Measurements from ENCODE around the gene CX3CL1. TPM values are rescaled to one million over a fixed set of nuclear protein-coding genes. Genes with fewer than 3 reads are reported as not detected.
A peak's percentile ranks its signal among the peaks of the same experiment; 100 is the strongest.

The CX3CL1 gene
- total and polyA plus RNA-seq, 9 donors = 2.2 to 12.2 (median 6.9) TPM

GRCh38 chr16:57380671-57381462 is 8.6 kb downstream of the CX3CL1 start:
- Histone ChIP-seq H3K9me3 (no peaks in the 10 kb centered on the region), H3K36me3 (no peaks in the 10 kb centered on the region), H3K27ac (no peak overlapping the region), H3K4me1 (ENCODE audit: insufficient read depth) (no peaks in the 10 kb centered on the region), H3K4me3 (no peak overlapping the region), H3K27me3 (no peaks in the 10 kb centered on the region)
- WGBS, 3 donors = 70 to 75% (median 74%) methylated on average over 8 of the region's 8 CpGs
- intact Hi-C loops (cut with DNase I) = no loop called here
- TF ChIP-seq CTCF (IDR thresholded peaks at IDR 0.05) (no peak), POLR2A (IDR thresholded peaks at IDR 0.05) (no peak), EP300 (IDR thresholded peaks at IDR 0.05) (no peak)
- DNase-seq = peak in 1 of 5 donors; percentile 45

GRCh38 chr16:57381791-57382534 is 9.7 kb downstream of the CX3CL1 start:
- H3K9me3 ChIP-seq = no peaks in the 10 kb centered on the region
- no peak overlapping the region for H3K27ac ChIP-seq
- no peak overlapping the region for H3K4me3 ChIP-seq
- TF ChIP-seq CTCF (IDR thresholded peaks at IDR 0.05) = no peak
- TF ChIP-seq EP300 (IDR thresholded peaks at IDR 0.05) = no peak
- TF ChIP-seq POLR2A (IDR thresholded peaks at IDR 0.05) = no peak
- no peaks in the 10 kb centered on the region for H3K4me1 ChIP-seq (ENCODE audit: insufficient read depth)
- H3K36me3 ChIP-seq = no peaks in the 10 kb centered on the region
- no peak for DNase-seq
- WGBS, 3 donors = 79 to 88% (median 80%) methylated on average over 31 to 35 of the region's 35 CpGs
- no peaks in the 10 kb centered on the region for H3K27me3 ChIP-seq
- intact Hi-C loops (cut with DNase I) = no loop called here

GRCh38 chr16:57382535-57383275 is 10.4 kb downstream of the CX3CL1 start:
- Histone ChIP-seq H3K4me3 (no peak overlapping the region), H3K4me1 (ENCODE audit: insufficient read depth) (no peaks in the 10 kb centered on the region), H3K27me3 (no peaks in the 10 kb centered on the region), H3K36me3 (no peaks in the 10 kb centered on the region), H3K27ac (no peak overlapping the region), H3K9me3 (no peaks in the 10 kb centered on the region)
- DNase-seq = no peak
- no peak for TF ChIP-seq CTCF (IDR thresholded peaks at IDR 0.05)
- TF ChIP-seq POLR2A (IDR thresholded peaks at IDR 0.05) = no peak
- no peak for TF ChIP-seq EP300 (IDR thresholded peaks at IDR 0.05)
- intact Hi-C loops (cut with DNase I) = no loop called here
- WGBS, 3 donors = 90 to 95% (median 91%) methylated on average over 13 to 16 of the region's 16 CpGs

All from ovary (tissue), 9 donors.